Measurements from ENCODE around the gene SEC11A.

Gene SEC11A

GRCh38 chr15:84624359-84624758 is 91.6 kb downstream of the SEC11A start:
- Histone ChIP-seq H3K27ac (ENCODE audit: low read depth, low read length) (no peak overlapping the region), H3K27me3 (ENCODE audit: low read length) (no peaks in the 10 kb centered on the region), H3K36me3 (ENCODE audit: low read length) (peaks cover 22% of the 10 kb centered on the region), H3K9me3 (ENCODE audit: insufficient read depth, low read length) (peaks cover 20% of the 10 kb centered on the region), H3K9ac (ENCODE audit: low read length) (no peak overlapping the region), H3K79me2 (ENCODE audit: insufficient read depth, low read length) (no peaks in the 10 kb centered on the region), H3K9me2 (replicated peaks; ENCODE audit: insufficient read depth, low read length) (no peaks in the 10 kb centered on the region), H3K4me2 (ENCODE audit: low read depth, low read length, poor library complexity, severe bottlenecking) (no peak overlapping the region), H3F3A (ENCODE audit: insufficient read depth) (peaks cover 1% of the 10 kb centered on the region; the same call in 1 of the 2 replicates), H2AFZ (ENCODE audit: low read depth, low read length, severe bottlenecking) (no peak overlapping the region), H3K4me3 (ENCODE audit: insufficient read depth, low read length, poor library complexity, severe bottlenecking) (no peak overlapping the region), H4K20me1 (ENCODE audit: low read depth, low read length) (no peaks in the 10 kb centered on the region)
- no peak for TF ChIP-seq EZH2phosphoT487 (conservative IDR thresholded peaks at IDR 0.05; ENCODE audit: low read length)
- TF ChIP-seq CTCF (IDR thresholded peaks at IDR 0.05; ENCODE audit: insufficient read depth, low read length, poor library complexity, severe bottlenecking), result no peak

- no peak for TF ChIP-seq EZH2phosphoT487 (conservative IDR thresholded peaks at IDR 0.05; ENCODE audit: low read length)
- no peak for TF ChIP-seq CTCF (IDR thresholded peaks at IDR 0.05; ENCODE audit: insufficient read depth, low read length, poor library complexity, severe bottlenecking)
- no peaks in the 10 kb centered on the region for H3K79me2 ChIP-seq (ENCODE audit: insufficient read depth, low read length)
- H3K9me3 ChIP-seq (ENCODE audit: insufficient read depth, low read length), result peaks cover 20% of the 10 kb centered on the region
- H3K9ac ChIP-seq (ENCODE audit: low read length), result no peak overlapping the region
- no peak overlapping the region for H3K4me2 ChIP-seq (ENCODE audit: low read depth, low read length, poor library complexity, severe bottlenecking)
- H4K20me1 ChIP-seq (ENCODE audit: low read depth, low read length), result no peaks in the 10 kb centered on the region
- no peaks in the 10 kb centered on the region for H3K9me2 ChIP-seq (replicated peaks; ENCODE audit: insufficient read depth, low read length)
- no peaks in the 10 kb centered on the region for H3F3A ChIP-seq (ENCODE audit: insufficient read depth)
- no peak overlapping the region for H3K4me3 ChIP-seq (ENCODE audit: insufficient read depth, low read length, poor library complexity, severe bottlenecking)
- H3K27ac ChIP-seq (ENCODE audit: low read depth, low read length), result no peak overlapping the region
- H3K36me3 ChIP-seq (ENCODE audit: low read length), result peaks cover 22% of the 10 kb centered on the region
- H3K27me3 ChIP-seq (ENCODE audit: low read length), result no peaks in the 10 kb centered on the region
- no peak overlapping the region for H2AFZ ChIP-seq (ENCODE audit: low read depth, low read length, severe bottlenecking)
Measured at GRCh38 chr15:84621358-84621979, 94.5 kb downstream of the SEC11A start.

DNA sequence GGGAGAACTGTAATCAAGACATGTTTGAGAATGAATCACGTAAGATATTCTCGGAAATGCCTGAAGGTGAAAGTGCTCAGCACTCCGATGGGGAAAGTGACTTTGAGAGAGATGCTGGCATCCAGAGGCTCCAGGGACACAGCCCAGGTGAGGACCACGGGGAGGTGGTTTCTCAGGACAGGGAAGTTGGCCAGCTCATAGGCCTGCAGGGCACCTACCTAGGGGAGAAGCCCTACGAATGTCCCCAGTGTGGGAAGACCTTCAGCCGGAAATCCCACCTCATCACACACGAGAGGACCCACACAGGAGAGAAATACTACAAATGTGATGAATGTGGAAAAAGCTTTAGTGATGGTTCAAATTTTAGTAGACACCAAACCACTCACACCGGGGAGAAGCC is 95.3 kb downstream of the SEC11A start:
- H3K9ac ChIP-seq (ENCODE audit: low read length), result no peak overlapping the region
- no peaks in the 10 kb centered on the region for H3K79me2 ChIP-seq (ENCODE audit: insufficient read depth, low read length)
- no peak for TF ChIP-seq CTCF (IDR thresholded peaks at IDR 0.05; ENCODE audit: insufficient read depth, low read length, poor library complexity, severe bottlenecking)
- TF ChIP-seq EZH2phosphoT487 (conservative IDR thresholded peaks at IDR 0.05; ENCODE audit: low read length), result no peak
- no peak overlapping the region for H3K4me3 ChIP-seq (ENCODE audit: insufficient read depth, low read length, poor library complexity, severe bottlenecking)
- H3K4me2 ChIP-seq (ENCODE audit: low read depth, low read length, poor library complexity, severe bottlenecking), result no peak overlapping the region
- H3K27me3 ChIP-seq (ENCODE audit: low read length), result no peaks in the 10 kb centered on the region
- H2AFZ ChIP-seq (ENCODE audit: low read depth, low read length, severe bottlenecking), result no peak overlapping the region
- H3K36me3 ChIP-seq (ENCODE audit: low read length), result peaks cover 22% of the 10 kb centered on the region
- no peaks in the 10 kb centered on the region for H3K9me2 ChIP-seq (replicated peaks; ENCODE audit: insufficient read depth, low read length)
- no peaks in the 10 kb centered on the region for H3F3A ChIP-seq (ENCODE audit: insufficient read depth)
- H3K27ac ChIP-seq (ENCODE audit: low read depth, low read length), result no peak overlapping the region
- H3K9me3 ChIP-seq (ENCODE audit: insufficient read depth, low read length), result peaks cover 20% of the 10 kb centered on the region
- no peaks in the 10 kb centered on the region for H4K20me1 ChIP-seq (ENCODE audit: low read depth, low read length)

Measured in SU-DHL-6 (cell line).